Measurements from ENCODE around the gene RNU6-1.
A peak's percentile ranks its signal among the peaks of the same experiment; 100 is the strongest.

RNU6-1 gene

DNA sequence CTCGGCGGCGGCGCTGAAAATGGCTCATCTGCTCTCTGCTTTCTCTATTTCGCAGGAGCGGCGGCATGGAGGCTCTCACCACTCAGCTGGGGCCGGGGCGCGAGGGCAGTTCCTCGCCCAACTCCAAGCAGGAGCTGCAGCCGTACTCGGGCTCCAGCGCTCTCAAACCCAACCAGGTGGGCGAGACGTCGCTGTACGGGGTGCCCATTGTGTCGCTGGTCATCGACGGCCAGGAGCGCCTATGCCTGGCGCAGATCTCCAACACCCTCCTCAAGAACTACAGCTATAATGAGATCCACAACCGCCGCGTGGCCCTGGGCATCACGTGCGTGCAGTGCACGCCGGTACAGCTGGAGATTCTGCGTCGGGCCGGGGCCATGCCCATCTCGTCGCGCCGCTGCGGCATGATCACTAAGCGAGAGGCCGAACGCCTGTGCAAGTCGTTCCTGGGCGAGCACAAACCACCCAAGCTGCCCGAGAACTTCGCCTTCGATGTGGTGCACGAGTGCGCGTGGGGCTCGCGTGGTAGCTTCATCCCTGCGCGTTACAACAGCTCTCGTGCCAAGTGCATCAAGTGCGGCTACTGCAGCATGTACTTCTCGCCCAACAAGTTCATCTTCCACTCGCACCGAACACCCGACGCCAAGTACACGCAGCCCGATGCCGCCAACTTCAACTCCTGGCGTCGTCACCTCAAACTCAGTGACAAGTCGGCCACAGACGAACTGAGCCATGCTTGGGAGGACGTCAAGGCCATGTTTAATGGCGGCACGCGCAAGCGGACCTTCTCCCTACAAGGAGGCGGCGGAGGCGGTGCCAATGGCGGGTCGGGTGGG, 13.7 kb downstream of the RNU6-1 start:
- no peak for DNase-seq
- intact Hi-C loops (cut with DNase I) = no loop called here

DNA sequence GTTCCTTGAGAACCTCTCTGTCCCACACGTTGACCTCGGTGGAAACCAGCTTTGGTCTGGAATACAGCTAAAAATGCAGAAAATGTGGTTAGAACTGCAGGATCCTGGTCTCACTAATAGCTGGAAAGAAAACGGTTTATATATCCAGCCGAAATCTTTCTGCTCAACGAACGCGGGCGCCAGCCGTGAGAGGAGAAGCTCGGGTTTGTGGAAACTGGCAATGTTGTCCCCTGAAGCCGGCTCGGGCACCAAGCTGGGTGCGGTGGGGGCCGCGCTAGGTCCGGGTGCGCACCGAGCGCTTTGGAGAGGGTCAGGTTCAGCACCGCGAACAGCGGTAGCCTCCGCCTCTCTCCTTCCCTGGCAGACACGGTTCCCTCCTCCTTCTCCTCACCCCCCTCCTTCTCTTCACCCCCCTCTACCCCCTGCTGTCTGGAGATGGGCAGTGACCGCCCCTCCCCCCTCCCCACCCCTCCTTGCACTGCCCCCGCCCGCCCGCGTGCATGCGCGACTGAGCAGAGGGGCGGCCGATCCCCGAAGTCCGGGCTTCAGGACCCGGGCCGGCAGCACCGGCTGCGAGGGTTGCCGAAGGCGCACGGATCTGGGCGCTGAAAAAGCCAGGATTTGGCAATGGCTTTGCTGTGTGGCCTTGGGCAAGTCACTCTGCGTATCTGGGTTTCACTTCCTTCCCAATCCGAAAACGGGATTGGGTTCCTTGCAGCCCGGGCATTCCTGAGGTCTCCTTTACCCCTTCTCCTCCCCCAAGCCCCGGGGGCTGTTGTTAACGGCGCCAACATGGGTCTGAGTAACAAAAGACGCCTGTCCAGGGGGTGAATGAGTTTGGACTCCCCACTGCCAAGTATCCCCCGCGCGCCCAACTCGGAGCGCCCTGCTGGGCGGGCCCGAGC, 14.6 kb downstream of the RNU6-1 start, which contains the start of gene SKOR1:
SKOR1 (plus strand) TSS at position 534 of the 905 bp plus-strand sequence; CDS start at position 628, 94 bp downstream.
- peak in 2 of 42 donors; percentile 3 to 28 for DNase-seq

DNA sequence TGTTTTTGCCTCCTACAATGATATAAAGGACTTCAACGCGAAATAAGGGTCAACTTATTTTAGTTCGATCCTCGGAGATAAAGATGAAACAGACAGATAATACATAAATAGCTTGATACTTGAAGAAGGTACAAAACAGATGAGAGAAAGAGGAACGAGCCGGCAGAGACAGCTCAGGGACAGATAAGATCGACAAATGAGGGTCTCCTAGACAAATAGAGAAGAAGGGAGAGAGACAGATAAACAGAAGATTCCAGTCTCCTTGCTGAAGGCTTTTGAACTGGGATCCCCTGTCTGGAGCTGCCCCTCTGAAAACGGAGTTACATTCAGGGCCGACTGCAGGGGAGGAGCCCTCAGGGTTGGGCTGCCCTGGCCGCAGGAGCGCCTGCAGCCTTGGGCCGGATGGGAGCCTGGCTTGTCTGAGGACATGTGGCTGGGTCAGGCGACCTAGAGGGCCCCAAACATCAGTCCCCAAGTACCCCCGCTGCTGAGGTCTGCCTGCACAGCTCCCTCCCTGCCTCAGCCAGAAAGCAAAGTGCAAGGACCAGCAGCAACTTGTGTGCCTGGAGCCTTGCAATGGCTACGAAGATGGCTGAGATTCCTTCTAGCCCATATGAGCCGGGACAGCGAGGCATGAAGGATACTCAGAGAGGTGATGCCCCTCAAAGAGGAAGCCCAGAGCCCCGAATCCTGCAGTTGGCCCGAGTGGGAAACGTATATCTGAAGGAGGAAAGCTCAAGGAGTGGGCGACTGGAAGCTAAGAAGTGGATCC, 15.5 kb downstream of the RNU6-1 start:
- peak in 1 of 42 donors; percentile 2 for DNase-seq
- intact Hi-C loops (cut with DNase I) = no loop called here

More for the DNA sequence above, 14.6 kb downstream of the RNU6-1 start, which contains the start of gene SKOR1:
- intact Hi-C loops (cut with DNase I) = no loop called here

GRCh38 chr15:67823314-67824196, 16.3 kb downstream of the RNU6-1 start:
- intact Hi-C loops (cut with DNase I) = no loop called here
- no peak for DNase-seq

DNA sequence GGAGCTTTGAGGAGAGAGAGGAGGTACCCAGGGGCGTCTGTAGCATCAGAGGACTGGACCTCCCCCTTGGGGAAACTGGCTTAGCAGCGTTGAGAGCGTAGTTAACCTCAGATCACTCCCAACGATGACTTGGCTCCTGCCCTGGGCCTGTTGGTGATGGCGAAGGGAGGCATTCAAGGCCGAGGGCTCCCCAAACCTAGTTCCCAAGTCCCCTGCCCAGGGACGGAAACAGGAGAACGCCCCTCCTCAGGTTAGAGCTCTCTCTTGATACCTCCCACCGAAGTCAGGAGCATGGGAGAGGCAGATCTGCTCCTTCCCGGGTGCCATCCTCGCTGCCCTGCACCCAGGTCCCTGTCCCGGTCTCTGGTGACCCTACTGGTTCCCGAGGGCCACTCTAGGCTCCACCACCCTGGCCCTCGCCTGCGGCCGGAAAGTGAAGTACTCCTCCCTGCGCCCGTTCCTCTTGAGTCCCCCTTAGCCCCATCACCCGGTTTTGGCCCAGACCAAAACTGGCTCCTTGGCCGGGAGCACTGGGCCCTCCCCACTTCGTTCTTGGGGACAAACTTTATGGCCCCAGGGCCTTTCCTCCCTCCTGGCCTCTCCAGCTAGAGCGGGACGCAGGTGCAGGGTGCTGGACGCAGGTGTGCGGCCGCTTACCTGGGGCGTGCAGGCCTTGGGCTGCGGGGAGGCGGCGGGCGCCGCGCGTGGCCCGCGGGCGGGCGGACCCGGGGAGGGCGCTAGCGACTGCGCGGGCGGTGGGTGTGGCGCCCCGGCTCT, 17.1 kb downstream of the RNU6-1 start:
- no peak for DNase-seq
- intact Hi-C loops (cut with DNase I) = no loop called here

GRCh38 chr15:67821784-67822440, 17.9 kb downstream of the RNU6-1 start:
- DNase-seq = no peak
- intact Hi-C loops (cut with DNase I) = no loop called here

GRCh38 chr15:67820992-67821783, 18.7 kb downstream of the RNU6-1 start:
- intact Hi-C loops (cut with DNase I) = no loop called here
- peak in 9 of 42 donors; percentile 23 to 64 (median 36) for DNase-seq

DNA sequence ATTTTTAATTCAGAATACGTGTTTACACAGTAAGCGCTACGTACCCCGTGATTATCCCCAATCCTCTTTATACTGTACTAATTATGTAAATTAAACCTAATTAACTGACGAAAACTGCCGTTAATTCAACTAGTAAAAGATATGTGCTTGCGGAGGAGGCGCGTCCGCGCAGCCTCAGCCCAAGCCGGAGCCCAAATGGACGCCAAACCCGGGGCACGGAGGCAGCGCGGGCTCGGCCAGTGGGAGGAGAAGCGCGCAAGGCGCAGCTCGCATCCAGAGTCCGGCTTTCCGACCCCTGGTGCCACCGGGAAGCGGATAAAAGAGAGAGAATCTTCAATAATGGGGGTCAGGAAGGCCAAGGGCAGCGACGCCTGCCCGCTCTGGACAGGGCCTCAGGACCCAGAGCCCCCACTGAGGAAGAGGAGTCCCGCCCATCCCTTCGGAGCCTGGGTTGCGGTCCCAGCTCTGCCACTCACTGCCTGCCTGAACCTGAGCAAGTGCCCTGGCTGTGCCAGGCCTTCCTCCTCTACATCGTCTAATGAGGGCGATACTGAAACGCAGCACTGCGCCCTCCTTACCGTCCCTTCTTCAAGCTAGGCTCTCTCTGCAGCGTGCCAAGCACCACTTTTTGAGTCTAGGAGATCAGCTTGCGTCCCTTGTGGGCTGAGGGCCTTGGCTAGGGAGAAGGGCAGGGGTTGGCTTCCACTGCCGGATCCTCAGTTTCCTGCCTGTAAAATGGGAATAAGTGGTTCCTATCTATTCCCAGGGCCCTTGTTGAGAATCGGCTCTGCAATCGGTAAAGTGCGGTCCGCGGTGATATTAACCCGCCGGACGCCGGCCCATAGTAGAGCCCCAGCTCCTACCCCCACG, 19.5 kb downstream of the RNU6-1 start:
- intact Hi-C loops (cut with DNase I) = no loop called here
- DNase-seq = no peak

- no peak for DNase-seq
- intact Hi-C loops (cut with DNase I) = no loop called here
Observed at GRCh38 chr15:67819636-67820035, 20.2 kb downstream of the RNU6-1 start.

DNA sequence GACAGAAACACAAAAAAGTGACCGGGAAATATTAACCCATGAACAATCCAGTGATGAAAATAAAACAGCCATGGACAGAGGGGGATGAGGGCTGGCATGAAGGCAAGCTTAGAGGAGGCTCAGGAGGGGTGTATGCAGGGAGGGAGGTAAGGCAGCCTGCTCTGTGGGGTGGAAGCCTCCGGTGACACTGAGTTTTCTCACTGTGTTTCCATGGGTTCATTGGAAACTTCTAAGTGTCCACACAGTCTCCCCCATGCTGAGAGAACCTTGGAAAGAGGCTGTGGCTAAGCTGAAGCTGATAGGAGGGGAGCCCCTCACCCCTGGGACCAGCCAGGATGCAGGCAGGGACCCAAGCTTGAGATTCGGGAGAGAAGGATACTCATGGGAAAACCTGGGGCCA, 21.4 kb downstream of the RNU6-1 start:
- intact Hi-C loops (cut with DNase I) = no loop called here
- peak in 1 of 42 donors; percentile 3 for DNase-seq

DNA sequence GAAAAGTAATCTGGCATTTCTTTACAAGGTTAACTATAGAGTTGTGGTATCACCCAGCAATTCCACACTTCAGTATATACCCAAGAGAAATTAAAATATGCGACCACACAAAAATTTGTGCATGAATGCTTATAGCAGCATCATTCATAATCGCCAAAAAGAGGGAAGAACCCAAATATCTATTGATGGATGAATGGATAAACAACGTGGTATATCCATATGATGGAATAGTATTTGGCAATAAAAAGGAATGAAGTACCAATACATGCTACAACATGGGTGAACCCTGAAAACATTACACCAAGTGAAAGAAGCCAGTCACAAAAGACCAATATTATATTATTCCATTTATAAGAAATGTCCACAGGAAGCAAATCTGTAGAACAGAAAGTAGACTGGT, 23.2 kb downstream of the RNU6-1 start:
- DNase-seq = no peak
- intact Hi-C loops (cut with DNase I) = no loop called here

GRCh38 chr15:67815036-67815592, 24.7 kb downstream of the RNU6-1 start:
- intact Hi-C loops (cut with DNase I) = no loop called here
- peak in 2 of 42 donors; percentile 0 to 3 for DNase-seq

- intact Hi-C loops (cut with DNase I) = no loop called here
- peak in 1 of 42 donors; percentile 4 for DNase-seq
Observed at GRCh38 chr15:67813104-67813634, 26.7 kb downstream of the RNU6-1 start.

DNA sequence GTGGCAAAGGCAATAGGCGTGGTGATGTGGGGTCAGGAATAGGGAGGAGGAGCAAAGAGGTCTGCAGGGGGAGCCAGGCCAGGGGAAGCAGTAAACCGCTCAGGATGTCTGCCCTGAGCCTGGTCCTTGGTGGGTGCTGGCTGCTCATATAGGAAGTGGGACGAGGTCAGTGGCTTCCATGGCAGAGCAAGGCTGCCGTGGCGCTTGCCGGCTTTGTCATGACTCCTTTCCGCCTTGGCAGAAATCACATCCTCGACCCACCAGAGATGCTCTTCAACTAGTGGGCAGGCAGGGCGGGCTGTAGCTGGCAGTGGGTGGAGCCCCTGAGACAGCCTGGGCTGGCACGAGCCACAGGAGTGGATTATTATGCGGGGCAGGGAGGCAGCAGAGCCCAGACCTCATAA, 27.6 kb downstream of the RNU6-1 start:
- intact Hi-C loops (cut with DNase I) = no loop called here
- DNase-seq = peak in 4 of 42 donors; percentile 4 to 15 (median 6)

All from head of caudate nucleus (tissue), 42 donors.